OCI-M2 (cell line): ENCODE data around the gene KCNG1.
"Not testable (repeated sequence)": the region's sequence is repeated elsewhere in the genome, so short reads cannot be mapped to it uniquely, and the experiment has no call there.

ENCODE experiments used
- DNase-seq: peaks from one replicate; lab custom pipeline; 2025; ENCODE audit not compliant: unreplicated experiment; lab: John Stamatoyannopoulos, UW

KCNG1 gene

GRCh38 chr20:50987493-50988210 lies 35.3 kb downstream of the KCNG1 start:
- peak; percentile 75 for DNase-seq

GRCh38 chr20:50983321-50983720 lies 39.6 kb downstream of the KCNG1 start:
- DNase-seq = no peak

GRCh38 chr20:50982363-50982762 lies 40.5 kb downstream of the KCNG1 start:
- DNase-seq = no peak

GRCh38 chr20:50981714-50982048 lies 41.2 kb downstream of the KCNG1 start:
- DNase-seq = no peak

GRCh38 chr20:50980851-50981713 lies 41.8 kb downstream of the KCNG1 start:
- DNase-seq = peak; percentile 16

GRCh38 chr20:50980071-50980681 lies 42.7 kb downstream of the KCNG1 start:
- DNase-seq = no peak

GRCh38 chr20:50978533-50978932 lies 44.4 kb downstream of the KCNG1 start:
- not testable (repeated sequence) for DNase-seq

GRCh38 chr20:50977066-50978021 lies 45.6 kb downstream of the KCNG1 start:
- no peak for DNase-seq

- DNase-seq = no peak
Measured at GRCh38 chr20:50975701-50976330, 47.1 kb downstream of the KCNG1 start.

- DNase-seq = no peak
Measured at GRCh38 chr20:50969912-50970311, 53.0 kb downstream of the KCNG1 start.

- DNase-seq = no peak
Measured at GRCh38 chr20:50969435-50969834, 53.5 kb downstream of the KCNG1 start.

- DNase-seq = no peak
Measured at GRCh38 chr20:50968289-50968688, 54.6 kb downstream of the KCNG1 start.

GRCh38 chr20:50967586-50967985 lies 55.3 kb downstream of the KCNG1 start:
- DNase-seq = no peak

- DNase-seq = no peak
Measured at GRCh38 chr20:50959543-50960126, 63.3 kb downstream of the KCNG1 start.

- DNase-seq = peak; percentile 91
Measured at GRCh38 chr20:50958615-50959542, 64.0 kb downstream of the KCNG1 start, which contains the start of gene MOCS3. MOCS3 (plus strand) TSS chr20:50958818; CDS start chr20:50958843, 25 bp downstream.

GRCh38 chr20:50957798-50958614 lies 64.9 kb downstream of the KCNG1 start, which contains the start of gene DPM1:
DPM1 (minus strand) TSS chr20:50958532; CDS start chr20:50958523, 9 bp downstream.
- DNase-seq = no peak

GRCh38 chr20:50957276-50957675 lies 65.6 kb downstream of the KCNG1 start:
- DNase-seq = no peak

- DNase-seq = no peak
Measured at GRCh38 chr20:50953821-50954220, 69.1 kb downstream of the KCNG1 start.
